HL-60 (cell line): Measurements from ENCODE around the gene SLC30A1.

Source experiments
- GABPA ChIP-seq: IDR thresholded peaks from 2 replicates; pipeline ENCODE4 v1.6.1; 2012; ENCODE audit warnings: low read depth
- POLR2AphosphoS5 ChIP-seq: IDR thresholded peaks from 2 replicates; pipeline ENCODE4 v1.6.1; 2012; ENCODE audit warnings: low read depth
- TF ChIP-seq, protein P1 (sequence below): IDR thresholded peaks from one replicate; pipeline ENCODE4 v1.5.1; 2011; ENCODE audit warnings: low read length, control low read depth, inconsistent platforms; ENCODE audit not compliant: insufficient read depth
- TF ChIP-seq, protein P2 (sequence below): IDR thresholded peaks from 2 replicates; pipeline ENCODE4 v1.6.1; 2012; ENCODE audit warnings: low read depth; ENCODE audit not compliant: insufficient replicate concordance

DNA sequence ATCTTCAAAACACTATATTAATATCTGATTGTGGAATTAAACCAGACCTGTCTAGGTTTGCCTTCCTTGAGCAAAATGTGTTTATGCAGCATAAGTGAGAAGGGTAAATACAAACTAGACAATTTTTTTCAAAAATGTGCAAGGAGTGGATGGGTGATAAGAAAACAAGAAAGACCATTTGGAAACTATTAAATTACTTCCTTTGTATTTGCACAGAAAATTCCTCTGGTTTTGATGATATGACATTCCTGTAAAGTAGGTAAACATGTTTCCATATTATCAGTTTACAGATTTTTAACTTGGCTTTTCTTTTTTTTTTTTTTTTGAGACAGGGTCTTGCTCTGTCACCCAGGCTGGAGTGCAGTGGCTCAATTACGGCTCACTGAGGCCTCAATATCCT lies 24.8 kb upstream of the SLC30A1 start:
- TF ChIP-seq, protein P1, sequence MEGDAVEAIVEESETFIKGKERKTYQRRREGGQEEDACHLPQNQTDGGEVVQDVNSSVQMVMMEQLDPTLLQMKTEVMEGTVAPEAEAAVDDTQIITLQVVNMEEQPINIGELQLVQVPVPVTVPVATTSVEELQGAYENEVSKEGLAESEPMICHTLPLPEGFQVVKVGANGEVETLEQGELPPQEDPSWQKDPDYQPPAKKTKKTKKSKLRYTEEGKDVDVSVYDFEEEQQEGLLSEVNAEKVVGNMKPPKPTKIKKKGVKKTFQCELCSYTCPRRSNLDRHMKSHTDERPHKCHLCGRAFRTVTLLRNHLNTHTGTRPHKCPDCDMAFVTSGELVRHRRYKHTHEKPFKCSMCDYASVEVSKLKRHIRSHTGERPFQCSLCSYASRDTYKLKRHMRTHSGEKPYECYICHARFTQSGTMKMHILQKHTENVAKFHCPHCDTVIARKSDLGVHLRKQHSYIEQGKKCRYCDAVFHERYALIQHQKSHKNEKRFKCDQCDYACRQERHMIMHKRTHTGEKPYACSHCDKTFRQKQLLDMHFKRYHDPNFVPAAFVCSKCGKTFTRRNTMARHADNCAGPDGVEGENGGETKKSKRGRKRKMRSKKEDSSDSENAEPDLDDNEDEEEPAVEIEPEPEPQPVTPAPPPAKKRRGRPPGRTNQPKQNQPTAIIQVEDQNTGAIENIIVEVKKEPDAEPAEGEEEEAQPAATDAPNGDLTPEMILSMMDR, result no peak
- TF ChIP-seq POLR2AphosphoS5 (no peak), GABPA (no peak)
- TF ChIP-seq, protein P2, sequence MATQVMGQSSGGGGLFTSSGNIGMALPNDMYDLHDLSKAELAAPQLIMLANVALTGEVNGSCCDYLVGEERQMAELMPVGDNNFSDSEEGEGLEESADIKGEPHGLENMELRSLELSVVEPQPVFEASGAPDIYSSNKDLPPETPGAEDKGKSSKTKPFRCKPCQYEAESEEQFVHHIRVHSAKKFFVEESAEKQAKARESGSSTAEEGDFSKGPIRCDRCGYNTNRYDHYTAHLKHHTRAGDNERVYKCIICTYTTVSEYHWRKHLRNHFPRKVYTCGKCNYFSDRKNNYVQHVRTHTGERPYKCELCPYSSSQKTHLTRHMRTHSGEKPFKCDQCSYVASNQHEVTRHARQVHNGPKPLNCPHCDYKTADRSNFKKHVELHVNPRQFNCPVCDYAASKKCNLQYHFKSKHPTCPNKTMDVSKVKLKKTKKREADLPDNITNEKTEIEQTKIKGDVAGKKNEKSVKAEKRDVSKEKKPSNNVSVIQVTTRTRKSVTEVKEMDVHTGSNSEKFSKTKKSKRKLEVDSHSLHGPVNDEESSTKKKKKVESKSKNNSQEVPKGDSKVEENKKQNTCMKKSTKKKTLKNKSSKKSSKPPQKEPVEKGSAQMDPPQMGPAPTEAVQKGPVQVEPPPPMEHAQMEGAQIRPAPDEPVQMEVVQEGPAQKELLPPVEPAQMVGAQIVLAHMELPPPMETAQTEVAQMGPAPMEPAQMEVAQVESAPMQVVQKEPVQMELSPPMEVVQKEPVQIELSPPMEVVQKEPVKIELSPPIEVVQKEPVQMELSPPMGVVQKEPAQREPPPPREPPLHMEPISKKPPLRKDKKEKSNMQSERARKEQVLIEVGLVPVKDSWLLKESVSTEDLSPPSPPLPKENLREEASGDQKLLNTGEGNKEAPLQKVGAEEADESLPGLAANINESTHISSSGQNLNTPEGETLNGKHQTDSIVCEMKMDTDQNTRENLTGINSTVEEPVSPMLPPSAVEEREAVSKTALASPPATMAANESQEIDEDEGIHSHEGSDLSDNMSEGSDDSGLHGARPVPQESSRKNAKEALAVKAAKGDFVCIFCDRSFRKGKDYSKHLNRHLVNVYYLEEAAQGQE, result no peak
